Activated naive CD4-positive, alpha-beta T cell treated with anti-CD3 and anti-CD28 coated beads, Interleukin-2, amount 50 U/mL, for 24 hours (primary cell): ENCODE measurements around the gene B2M.
"Not testable (repeated sequence)": the region's sequence is repeated elsewhere in the genome, so short reads cannot be mapped to it uniquely, and the experiment has no call there.

ENCODE experiments used
- H3K27ac Mint-ChIP-seq: one replicate; pipeline ENCODE4 v1.8.0; 2021; ENCODE audit warnings: mild to moderate bottlenecking, mixed read lengths
- H3K27me3 Mint-ChIP-seq: one replicate; pipeline ENCODE4 v1.8.0; 2021; ENCODE audit warnings: mixed read lengths
- H3K36me3 Mint-ChIP-seq: one replicate; pipeline ENCODE4 v1.8.0; 2021; ENCODE audit warnings: mixed read lengths
- H3K4me1 Mint-ChIP-seq: one replicate; pipeline ENCODE4 v1.8.0; 2021; ENCODE audit warnings: mixed read lengths
- H3K4me3 Mint-ChIP-seq: one replicate; pipeline ENCODE4 v1.8.0; 2021; ENCODE audit warnings: mild to moderate bottlenecking, mixed read lengths
- H3K9me3 Mint-ChIP-seq: one replicate; pipeline ENCODE4 v1.8.0; 2021; ENCODE audit warnings: mixed read lengths

The B2M gene

DNA sequence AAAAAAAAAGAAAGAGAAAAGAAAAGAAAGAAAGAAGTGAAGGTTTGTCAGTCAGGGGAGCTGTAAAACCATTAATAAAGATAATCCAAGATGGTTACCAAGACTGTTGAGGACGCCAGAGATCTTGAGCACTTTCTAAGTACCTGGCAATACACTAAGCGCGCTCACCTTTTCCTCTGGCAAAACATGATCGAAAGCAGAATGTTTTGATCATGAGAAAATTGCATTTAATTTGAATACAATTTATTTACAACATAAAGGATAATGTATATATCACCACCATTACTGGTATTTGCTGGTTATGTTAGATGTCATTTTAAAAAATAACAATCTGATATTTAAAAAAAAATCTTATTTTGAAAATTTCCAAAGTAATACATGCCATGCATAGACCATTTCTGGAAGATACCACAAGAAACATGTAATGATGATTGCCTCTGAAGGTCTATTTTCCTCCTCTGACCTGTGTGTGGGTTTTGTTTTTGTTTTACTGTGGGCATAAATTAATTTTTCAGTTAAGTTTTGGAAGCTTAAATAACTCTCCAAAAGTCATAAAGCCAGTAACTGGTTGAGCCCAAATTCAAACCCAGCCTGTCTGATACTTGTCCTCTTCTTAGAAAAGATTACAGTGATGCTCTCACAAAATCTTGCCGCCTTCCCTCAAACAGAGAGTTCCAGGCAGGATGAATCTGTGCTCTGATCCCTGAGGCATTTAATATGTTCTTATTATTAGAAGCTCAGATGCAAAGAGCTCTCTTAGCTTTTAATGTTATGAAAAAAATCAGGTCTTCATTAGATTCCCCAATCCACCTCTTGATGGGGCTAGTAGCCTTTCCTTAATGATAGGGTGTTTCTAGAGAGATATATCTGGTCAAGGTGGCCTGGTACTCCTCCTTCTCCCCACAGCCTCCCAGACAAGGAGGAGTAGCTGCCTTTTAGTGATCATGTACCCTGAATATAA is 2.0 kb downstream of the B2M start:
- H3K27ac Mint-ChIP-seq: peak overlapping the region; percentile 100

DNA sequence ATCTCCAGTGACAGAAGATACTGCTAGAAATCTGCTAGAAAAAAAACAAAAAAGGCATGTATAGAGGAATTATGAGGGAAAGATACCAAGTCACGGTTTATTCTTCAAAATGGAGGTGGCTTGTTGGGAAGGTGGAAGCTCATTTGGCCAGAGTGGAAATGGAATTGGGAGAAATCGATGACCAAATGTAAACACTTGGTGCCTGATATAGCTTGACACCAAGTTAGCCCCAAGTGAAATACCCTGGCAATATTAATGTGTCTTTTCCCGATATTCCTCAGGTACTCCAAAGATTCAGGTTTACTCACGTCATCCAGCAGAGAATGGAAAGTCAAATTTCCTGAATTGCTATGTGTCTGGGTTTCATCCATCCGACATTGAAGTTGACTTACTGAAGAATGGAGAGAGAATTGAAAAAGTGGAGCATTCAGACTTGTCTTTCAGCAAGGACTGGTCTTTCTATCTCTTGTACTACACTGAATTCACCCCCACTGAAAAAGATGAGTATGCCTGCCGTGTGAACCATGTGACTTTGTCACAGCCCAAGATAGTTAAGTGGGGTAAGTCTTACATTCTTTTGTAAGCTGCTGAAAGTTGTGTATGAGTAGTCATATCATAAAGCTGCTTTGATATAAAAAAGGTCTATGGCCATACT is 4.0 kb downstream of the B2M start:
- peaks cover 57% of the 10 kb centered on the region for H3K4me1 Mint-ChIP-seq
- H3K36me3 Mint-ChIP-seq: peaks cover 66% of the 10 kb centered on the region
- peak overlapping the region; percentile 98 for H3K4me3 Mint-ChIP-seq
- H3K27me3 Mint-ChIP-seq: no peaks in the 10 kb centered on the region
- no peaks in the 10 kb centered on the region for H3K9me3 Mint-ChIP-seq
- H3K27ac Mint-ChIP-seq: peak overlapping the region; percentile 99

More for the DNA sequence above, 2.0 kb downstream of the B2M start:
- Mint-ChIP-seq H3K4me1 (peaks cover 57% of the 10 kb centered on the region), H3K36me3 (peaks cover 65% of the 10 kb centered on the region), H3K27me3 (no peaks in the 10 kb centered on the region), H3K4me3 (peak overlapping the region; percentile 98), H3K9me3 (no peaks in the 10 kb centered on the region)

DNA sequence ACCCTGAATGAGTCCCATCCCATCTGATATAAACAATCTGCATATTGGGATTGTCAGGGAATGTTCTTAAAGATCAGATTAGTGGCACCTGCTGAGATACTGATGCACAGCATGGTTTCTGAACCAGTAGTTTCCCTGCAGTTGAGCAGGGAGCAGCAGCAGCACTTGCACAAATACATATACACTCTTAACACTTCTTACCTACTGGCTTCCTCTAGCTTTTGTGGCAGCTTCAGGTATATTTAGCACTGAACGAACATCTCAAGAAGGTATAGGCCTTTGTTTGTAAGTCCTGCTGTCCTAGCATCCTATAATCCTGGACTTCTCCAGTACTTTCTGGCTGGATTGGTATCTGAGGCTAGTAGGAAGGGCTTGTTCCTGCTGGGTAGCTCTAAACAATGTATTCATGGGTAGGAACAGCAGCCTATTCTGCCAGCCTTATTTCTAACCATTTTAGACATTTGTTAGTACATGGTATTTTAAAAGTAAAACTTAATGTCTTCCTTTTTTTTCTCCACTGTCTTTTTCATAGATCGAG is 4.5 kb downstream of the B2M start:
- Mint-ChIP-seq H3K9me3 (no peaks in the 10 kb centered on the region), H3K4me3 (peak overlapping the region; percentile 98), H3K27ac (peak overlapping the region; percentile 99), H3K36me3 (peaks cover 64% of the 10 kb centered on the region), H3K4me1 (peaks cover 59% of the 10 kb centered on the region), H3K27me3 (no peaks in the 10 kb centered on the region)

DNA sequence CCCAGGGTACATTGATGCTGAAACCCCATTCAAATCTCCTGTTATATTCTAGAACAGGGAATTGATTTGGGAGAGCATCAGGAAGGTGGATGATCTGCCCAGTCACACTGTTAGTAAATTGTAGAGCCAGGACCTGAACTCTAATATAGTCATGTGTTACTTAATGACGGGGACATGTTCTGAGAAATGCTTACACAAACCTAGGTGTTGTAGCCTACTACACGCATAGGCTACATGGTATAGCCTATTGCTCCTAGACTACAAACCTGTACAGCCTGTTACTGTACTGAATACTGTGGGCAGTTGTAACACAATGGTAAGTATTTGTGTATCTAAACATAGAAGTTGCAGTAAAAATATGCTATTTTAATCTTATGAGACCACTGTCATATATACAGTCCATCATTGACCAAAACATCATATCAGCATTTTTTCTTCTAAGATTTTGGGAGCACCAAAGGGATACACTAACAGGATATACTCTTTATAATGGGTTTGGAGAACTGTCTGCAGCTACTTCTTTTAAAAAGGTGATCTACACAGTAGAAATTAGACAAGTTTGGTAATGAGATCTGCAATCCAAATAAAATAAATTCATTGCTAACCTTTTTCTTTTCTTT is 5.8 kb downstream of the B2M start:
- H3K27ac Mint-ChIP-seq: peak overlapping the region; percentile 99
- no peaks in the 10 kb centered on the region for H3K9me3 Mint-ChIP-seq
- peaks cover 58% of the 10 kb centered on the region for H3K36me3 Mint-ChIP-seq
- H3K4me1 Mint-ChIP-seq: peaks cover 71% of the 10 kb centered on the region
- H3K27me3 Mint-ChIP-seq: no peaks in the 10 kb centered on the region
- peak overlapping the region; percentile 98 for H3K4me3 Mint-ChIP-seq

DNA sequence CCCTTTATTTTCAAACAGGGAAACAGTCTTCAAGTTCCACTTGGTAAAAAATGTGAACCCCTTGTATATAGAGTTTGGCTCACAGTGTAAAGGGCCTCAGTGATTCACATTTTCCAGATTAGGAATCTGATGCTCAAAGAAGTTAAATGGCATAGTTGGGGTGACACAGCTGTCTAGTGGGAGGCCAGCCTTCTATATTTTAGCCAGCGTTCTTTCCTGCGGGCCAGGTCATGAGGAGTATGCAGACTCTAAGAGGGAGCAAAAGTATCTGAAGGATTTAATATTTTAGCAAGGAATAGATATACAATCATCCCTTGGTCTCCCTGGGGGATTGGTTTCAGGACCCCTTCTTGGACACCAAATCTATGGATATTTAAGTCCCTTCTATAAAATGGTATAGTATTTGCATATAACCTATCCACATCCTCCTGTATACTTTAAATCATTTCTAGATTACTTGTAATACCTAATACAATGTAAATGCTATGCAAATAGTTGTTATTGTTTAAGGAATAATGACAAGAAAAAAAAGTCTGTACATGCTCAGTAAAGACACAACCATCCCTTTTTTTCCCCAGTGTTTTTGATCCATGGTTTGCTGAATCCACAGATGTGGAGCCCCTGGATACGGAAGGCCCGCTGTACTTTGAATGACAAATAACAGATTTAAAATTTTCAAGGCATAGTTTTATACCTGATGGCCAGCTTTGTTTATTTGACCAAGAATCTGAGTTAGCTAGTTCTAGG is 7.0 kb downstream of the B2M start:
- H3K27ac Mint-ChIP-seq: peak overlapping the region; percentile 99
- no peaks in the 10 kb centered on the region for H3K9me3 Mint-ChIP-seq
- peaks cover 76% of the 10 kb centered on the region for H3K4me1 Mint-ChIP-seq
- peak overlapping the region; percentile 98 for H3K4me3 Mint-ChIP-seq
- no peaks in the 10 kb centered on the region for H3K27me3 Mint-ChIP-seq
- peaks cover 48% of the 10 kb centered on the region for H3K36me3 Mint-ChIP-seq

DNA sequence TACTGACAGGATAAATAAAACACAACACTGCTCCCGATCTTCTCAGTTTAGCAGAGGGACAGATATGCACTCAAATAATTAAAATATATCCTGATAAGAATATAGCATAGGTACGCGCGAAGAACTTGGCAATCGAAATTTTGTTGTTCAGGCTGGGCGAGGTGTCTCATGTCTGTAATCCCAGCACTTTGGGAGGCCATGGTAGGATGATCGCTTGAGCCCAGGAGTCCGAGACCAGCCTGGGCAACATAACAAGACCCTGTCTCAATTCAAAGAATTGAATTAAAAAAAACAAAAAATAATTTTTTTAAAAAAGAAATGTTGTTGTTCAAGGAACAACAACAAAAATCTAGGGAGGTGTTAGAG is 7.6 kb downstream of the B2M start:
- Mint-ChIP-seq H3K4me3 (peak overlapping the region; percentile 98), H3K27me3 (no peaks in the 10 kb centered on the region), H3K9me3 (no peaks in the 10 kb centered on the region), H3K4me1 (peaks cover 81% of the 10 kb centered on the region), H3K36me3 (peaks cover 44% of the 10 kb centered on the region), H3K27ac (peak overlapping the region; percentile 99)

DNA sequence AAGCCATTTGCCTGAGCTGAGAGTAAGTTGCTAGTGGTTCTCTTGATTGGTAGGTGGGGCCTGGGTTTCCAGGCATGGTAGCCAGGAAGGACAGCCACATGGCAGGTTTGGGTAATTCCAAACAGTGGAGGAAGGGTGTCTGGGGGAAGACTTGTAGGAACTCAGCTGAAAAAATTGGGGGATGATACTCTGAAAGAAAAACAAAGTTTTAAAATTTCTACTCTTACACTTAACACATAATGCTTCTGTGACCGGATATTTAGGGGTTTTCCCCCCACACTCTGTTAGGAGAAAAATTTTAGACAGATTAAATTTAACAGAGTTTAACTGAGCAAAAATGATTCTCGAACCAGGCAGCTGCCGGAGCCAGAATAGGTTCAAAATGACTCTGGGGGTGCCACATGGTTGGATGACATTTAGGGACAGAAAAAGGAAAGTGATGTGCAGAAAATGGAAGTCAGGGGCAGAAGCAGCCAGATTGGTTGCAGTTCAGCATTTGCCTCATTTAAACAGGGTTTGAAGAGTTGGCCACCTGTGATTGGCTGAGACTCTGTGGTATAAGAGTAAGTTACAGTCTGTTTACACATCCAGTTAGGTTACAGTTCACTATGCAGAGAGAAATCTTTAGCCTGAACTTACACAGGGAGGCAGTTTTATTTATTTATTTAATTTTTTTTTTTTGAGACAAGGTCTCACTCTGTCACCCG is 8.1 kb downstream of the B2M start:
- Mint-ChIP-seq H3K27me3 (no peaks in the 10 kb centered on the region), H3K36me3 (peaks cover 38% of the 10 kb centered on the region), H3K27ac (peak overlapping the region; percentile 99), H3K4me3 (peak overlapping the region; percentile 80), H3K9me3 (no peaks in the 10 kb centered on the region), H3K4me1 (peaks cover 86% of the 10 kb centered on the region)

DNA sequence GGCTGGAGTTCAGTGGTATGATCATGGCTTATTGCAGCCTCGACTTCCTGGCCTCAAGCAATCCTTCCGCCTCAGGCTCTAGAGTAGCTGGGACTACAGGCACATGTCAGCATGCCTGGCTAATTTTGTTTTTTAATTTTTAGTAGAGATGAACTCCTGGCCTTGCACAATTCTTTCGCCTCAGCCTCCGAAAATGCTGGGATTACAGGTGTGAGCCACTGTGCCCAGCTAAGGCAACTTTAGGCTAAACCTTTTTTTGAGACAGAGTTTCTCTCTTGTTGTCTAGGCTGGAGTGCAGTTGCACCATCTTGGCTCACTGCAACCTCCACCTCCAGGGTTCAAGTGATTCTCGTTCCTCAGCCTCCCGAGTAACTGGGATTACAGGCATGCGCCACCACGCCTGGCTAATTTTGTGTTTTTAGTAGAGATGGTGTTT is 8.7 kb downstream of the B2M start:
- H3K9me3 Mint-ChIP-seq, H3K27me3 Mint-ChIP-seq: not testable (repeated sequence)
- peaks cover 34% of the 10 kb centered on the region for H3K36me3 Mint-ChIP-seq
- H3K4me1 Mint-ChIP-seq: peaks cover 88% of the 10 kb centered on the region
- H3K4me3 Mint-ChIP-seq: peak overlapping the region; percentile 80
- peak overlapping the region; percentile 93 for H3K27ac Mint-ChIP-seq

DNA sequence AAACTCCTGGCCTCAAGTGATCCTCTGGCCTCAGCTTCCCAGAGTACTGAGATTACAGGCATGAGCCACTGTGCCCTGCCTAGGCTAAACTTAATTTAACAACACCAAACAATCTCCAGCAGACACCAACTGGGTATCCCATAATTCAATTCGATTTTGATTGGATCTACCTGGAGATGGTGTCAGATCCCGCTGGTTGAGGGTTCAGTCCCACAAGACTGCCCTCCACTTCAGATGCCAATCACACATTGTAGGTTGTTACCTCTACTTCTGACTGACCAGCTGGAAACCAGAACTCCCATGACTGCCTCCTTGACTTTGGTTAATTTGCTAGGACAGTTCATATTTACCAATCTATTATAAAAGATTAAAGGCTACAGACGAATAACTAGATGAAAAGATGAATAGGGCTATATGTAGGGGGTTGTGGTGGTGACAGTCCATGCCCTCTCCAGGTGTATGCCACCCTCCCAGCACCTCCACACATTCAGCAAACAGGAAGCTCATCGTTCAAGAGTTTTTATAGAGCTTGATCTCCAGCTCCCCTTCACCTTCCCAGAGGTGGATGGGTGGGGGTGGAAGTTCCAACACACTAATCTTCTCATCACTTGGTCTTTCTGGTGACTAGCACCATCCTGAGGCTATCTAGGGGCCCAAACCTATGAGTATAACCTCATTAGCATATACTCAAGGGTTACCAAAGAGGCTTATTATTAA is 9.3 kb downstream of the B2M start:
- H3K4me1 Mint-ChIP-seq: peaks cover 87% of the 10 kb centered on the region
- H3K27me3 Mint-ChIP-seq: no peaks in the 10 kb centered on the region
- no peaks in the 10 kb centered on the region for H3K9me3 Mint-ChIP-seq
- H3K4me3 Mint-ChIP-seq: peak overlapping the region; percentile 80
- peaks cover 29% of the 10 kb centered on the region for H3K36me3 Mint-ChIP-seq
- H3K27ac Mint-ChIP-seq: peak overlapping the region; percentile 93

DNA sequence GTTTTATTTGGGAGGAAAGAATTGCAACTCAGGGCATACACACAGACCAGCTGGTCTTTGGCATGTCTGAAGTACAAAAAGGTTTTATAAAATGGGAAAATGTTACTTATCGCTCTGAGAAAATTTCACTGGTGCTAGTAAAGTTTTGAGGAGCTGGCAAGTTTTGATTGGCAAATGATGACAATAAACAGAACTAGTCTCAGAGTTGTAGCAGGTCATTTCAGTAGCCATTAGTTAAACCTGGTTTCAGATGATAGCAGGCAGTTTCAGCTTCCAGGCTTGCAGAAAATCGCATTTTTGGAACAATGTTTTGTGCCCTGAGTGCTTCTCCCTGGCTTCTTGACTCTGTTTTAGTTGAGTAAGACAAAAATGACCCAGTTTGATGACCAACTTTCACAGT is 10.7 kb downstream of the B2M start:
- Mint-ChIP-seq H3K27ac (peak overlapping the region; percentile 93), H3K4me1 (peaks cover 88% of the 10 kb centered on the region), H3K36me3 (peaks cover 18% of the 10 kb centered on the region), H3K27me3 (no peaks in the 10 kb centered on the region), H3K9me3 (no peaks in the 10 kb centered on the region), H3K4me3 (peak overlapping the region; percentile 1)

DNA sequence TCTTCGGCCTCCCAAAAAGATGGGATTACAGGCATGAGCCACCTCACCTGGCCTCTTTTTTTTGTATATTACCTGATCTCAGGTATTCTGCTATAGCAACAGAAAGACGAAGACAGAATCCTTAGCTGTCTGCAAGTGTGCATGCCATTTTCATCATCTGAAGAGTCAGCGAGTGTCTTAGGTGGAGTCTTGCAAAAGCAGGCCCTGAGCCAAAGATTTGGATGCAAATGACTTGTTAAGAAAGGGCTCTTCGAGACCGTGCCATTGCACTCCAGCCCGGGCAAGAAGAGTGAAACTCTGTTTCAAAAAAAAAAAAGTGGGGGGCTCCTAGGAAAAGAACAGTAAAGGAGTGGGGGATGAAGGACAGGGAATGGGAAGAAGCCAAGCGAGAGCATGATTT is 14.8 kb downstream of the B2M start:
- Mint-ChIP-seq H3K27me3 (no peaks in the 10 kb centered on the region), H3K9me3 (no peaks in the 10 kb centered on the region), H3K36me3 (peaks cover 2% of the 10 kb centered on the region), H3K4me3 (peak overlapping the region; percentile 97), H3K4me1 (peaks cover 69% of the 10 kb centered on the region), H3K27ac (peak overlapping the region; percentile 100)

DNA sequence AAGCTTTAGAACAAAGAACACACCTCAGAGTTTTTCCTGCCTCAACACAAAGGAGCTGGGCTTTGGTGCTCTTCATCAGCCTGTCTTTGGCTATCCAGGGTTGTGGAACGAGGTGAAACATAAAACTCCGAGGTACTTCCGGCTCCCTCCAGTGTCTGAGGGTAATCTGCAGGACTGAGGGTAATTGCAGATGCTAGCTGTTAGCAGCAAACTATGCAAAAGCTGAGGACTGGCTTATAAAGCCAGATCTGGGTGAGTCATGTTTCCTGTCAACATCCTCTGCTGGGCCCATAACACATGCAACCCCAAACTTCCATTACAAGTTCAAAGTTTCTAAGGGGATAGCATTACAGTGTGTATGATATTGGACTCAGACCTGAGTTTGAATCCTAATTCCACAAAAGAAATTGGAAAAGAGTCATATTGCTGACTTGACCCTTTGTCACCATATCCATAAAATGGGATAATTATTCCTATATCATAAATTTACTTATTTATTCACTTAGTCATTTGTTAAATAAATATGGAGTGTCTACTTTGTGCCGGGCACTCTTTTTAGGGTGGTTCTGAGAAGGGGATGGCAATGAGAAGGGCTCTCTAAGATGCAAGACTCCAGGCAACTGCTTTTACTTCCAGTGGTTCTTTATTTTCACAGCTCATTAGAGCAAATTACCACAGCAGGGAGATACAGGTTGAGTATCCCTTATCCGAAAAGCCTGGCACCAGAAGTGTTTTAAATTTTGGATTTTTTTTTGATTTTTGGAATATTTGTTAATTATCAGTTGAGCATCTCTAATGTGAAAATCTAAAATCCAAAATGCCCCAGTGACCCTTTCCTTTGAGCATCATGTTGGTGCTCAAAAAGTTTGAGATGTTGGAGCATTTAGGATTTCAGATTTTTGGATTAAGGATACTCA is 15.5 kb downstream of the B2M start:
- Mint-ChIP-seq H3K4me3 (peak overlapping the region; percentile 100), H3K9me3 (no peaks in the 10 kb centered on the region), H3K4me1 (peaks cover 69% of the 10 kb centered on the region), H3K27me3 (no peaks in the 10 kb centered on the region), H3K27ac (peak overlapping the region; percentile 100), H3K36me3 (peaks cover 9% of the 10 kb centered on the region)

DNA sequence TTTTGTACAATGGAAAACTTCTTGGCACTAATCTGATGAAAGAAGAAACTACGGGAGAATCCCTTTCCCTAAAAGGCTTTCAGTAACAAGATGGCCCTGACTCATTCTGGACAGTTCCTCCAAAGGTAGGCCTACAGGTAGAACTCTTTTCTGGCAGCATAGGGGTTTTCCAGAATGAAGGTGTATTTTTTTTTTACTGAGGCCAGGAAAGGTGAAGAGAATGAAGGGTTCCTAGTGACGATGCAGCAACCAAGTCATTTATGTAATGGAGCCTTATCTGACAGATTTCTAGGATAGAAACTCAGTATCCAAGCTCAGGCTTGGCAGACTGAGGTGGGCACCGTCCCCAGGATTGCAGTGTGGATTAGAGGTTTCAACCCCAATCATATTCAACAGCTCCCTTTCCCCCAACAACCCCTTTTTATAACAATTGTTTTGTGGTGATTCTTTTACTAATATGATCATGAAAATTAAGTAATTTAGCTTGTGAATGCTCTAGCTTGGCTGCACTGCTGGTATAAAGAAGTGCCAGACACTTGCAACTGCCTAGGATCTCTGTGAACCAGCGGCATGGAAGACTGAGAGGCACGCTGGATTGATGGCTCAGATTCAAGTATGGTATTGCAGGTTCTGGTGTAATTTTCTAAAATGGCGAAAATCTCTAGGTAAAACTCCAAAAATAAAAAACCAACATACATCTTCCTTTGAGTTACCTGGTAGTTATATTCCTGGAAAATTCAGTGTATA is 16.3 kb downstream of the B2M start:
- H3K4me3 Mint-ChIP-seq: peak overlapping the region; percentile 100
- peaks cover 15% of the 10 kb centered on the region for H3K36me3 Mint-ChIP-seq
- H3K27me3 Mint-ChIP-seq: no peaks in the 10 kb centered on the region
- H3K27ac Mint-ChIP-seq: peak overlapping the region; percentile 100
- H3K4me1 Mint-ChIP-seq: peaks cover 69% of the 10 kb centered on the region
- no peaks in the 10 kb centered on the region for H3K9me3 Mint-ChIP-seq
